Measurements from ENCODE around the gene DISP3.

DISP3 gene

GRCh38 chr1:11444907-11445306 lies 34.0 kb upstream of the DISP3 start:
- Histone ChIP-seq H3K27me3 (ENCODE audit: insufficient read depth, low read length) (peaks cover 22% of the 10 kb centered on the region), H3K4me3 (ENCODE audit: low read length) (no peak overlapping the region), H3K4me1 (ENCODE audit: insufficient read depth, low read length) (no peaks in the 10 kb centered on the region), H2AFZ (ENCODE audit: low read depth, low read length) (no peak overlapping the region), H3K9me3 (ENCODE audit: low read length) (no peaks in the 10 kb centered on the region), H3K36me3 (ENCODE audit: insufficient read depth, low read length) (no peaks in the 10 kb centered on the region)

GRCh38 chr1:11447903-11448302 lies 31.1 kb upstream of the DISP3 start:
- no peak overlapping the region for H2AFZ ChIP-seq (ENCODE audit: low read depth, low read length)
- H3K9me3 ChIP-seq (ENCODE audit: low read length): no peaks in the 10 kb centered on the region
- no peaks in the 10 kb centered on the region for H3K4me1 ChIP-seq (ENCODE audit: insufficient read depth, low read length)
- H3K4me3 ChIP-seq (ENCODE audit: low read length): no peak overlapping the region
- no peaks in the 10 kb centered on the region for H3K36me3 ChIP-seq (ENCODE audit: insufficient read depth, low read length)
- H3K27me3 ChIP-seq (ENCODE audit: insufficient read depth, low read length): peaks cover 17% of the 10 kb centered on the region

- no peaks in the 10 kb centered on the region for H3K4me1 ChIP-seq (ENCODE audit: insufficient read depth, low read length)
- no peak overlapping the region for H2AFZ ChIP-seq (ENCODE audit: low read depth, low read length)
- no peaks in the 10 kb centered on the region for H3K9me3 ChIP-seq (ENCODE audit: low read length)
- no peaks in the 10 kb centered on the region for H3K36me3 ChIP-seq (ENCODE audit: insufficient read depth, low read length)
- H3K27me3 ChIP-seq (ENCODE audit: insufficient read depth, low read length): peaks cover 23% of the 10 kb centered on the region
- H3K4me3 ChIP-seq (ENCODE audit: low read length): no peak overlapping the region
These were observed 30.4 kb upstream of the DISP3 start for GRCh38 chr1:11448373-11449099.

- H3K36me3 ChIP-seq (ENCODE audit: insufficient read depth, low read length): no peaks in the 10 kb centered on the region
- H2AFZ ChIP-seq (ENCODE audit: low read depth, low read length): no peak overlapping the region
- H3K27me3 ChIP-seq (ENCODE audit: insufficient read depth, low read length): peaks cover 27% of the 10 kb centered on the region
- no peaks in the 10 kb centered on the region for H3K9me3 ChIP-seq (ENCODE audit: low read length)
- H3K4me3 ChIP-seq (ENCODE audit: low read length): no peak overlapping the region
- peaks cover 3% of the 10 kb centered on the region for H3K4me1 ChIP-seq (ENCODE audit: insufficient read depth, low read length)
These were observed 29.9 kb upstream of the DISP3 start for GRCh38 chr1:11449100-11449403.

GRCh38 chr1:11450310-11450709 lies 28.6 kb upstream of the DISP3 start:
- H2AFZ ChIP-seq (ENCODE audit: low read depth, low read length): no peak overlapping the region
- no peaks in the 10 kb centered on the region for H3K9me3 ChIP-seq (ENCODE audit: low read length)
- no peaks in the 10 kb centered on the region for H3K36me3 ChIP-seq (ENCODE audit: insufficient read depth, low read length)
- no peak overlapping the region for H3K4me3 ChIP-seq (ENCODE audit: low read length)
- H3K4me1 ChIP-seq (ENCODE audit: insufficient read depth, low read length): peaks cover 3% of the 10 kb centered on the region
- peaks cover 27% of the 10 kb centered on the region for H3K27me3 ChIP-seq (ENCODE audit: insufficient read depth, low read length)

GRCh38 chr1:11453742-11454491 lies 25.0 kb upstream of the DISP3 start:
- Histone ChIP-seq H3K36me3 (ENCODE audit: insufficient read depth, low read length) (no peaks in the 10 kb centered on the region), H3K4me3 (ENCODE audit: low read length) (no peak overlapping the region), H3K27me3 (ENCODE audit: insufficient read depth, low read length) (peaks cover 33% of the 10 kb centered on the region), H3K9me3 (ENCODE audit: low read length) (no peaks in the 10 kb centered on the region), H2AFZ (ENCODE audit: low read depth, low read length) (no peak overlapping the region), H3K4me1 (ENCODE audit: insufficient read depth, low read length) (peaks cover 6% of the 10 kb centered on the region)

- Histone ChIP-seq H3K36me3 (ENCODE audit: insufficient read depth, low read length) (no peaks in the 10 kb centered on the region), H3K4me1 (ENCODE audit: insufficient read depth, low read length) (peaks cover 10% of the 10 kb centered on the region), H3K9me3 (ENCODE audit: low read length) (no peaks in the 10 kb centered on the region), H3K4me3 (ENCODE audit: low read length) (no peak overlapping the region), H3K27me3 (ENCODE audit: insufficient read depth, low read length) (peaks cover 38% of the 10 kb centered on the region), H2AFZ (ENCODE audit: low read depth, low read length) (no peak overlapping the region)
These were observed 22.9 kb upstream of the DISP3 start for GRCh38 chr1:11455967-11456570.

- H3K9me3 ChIP-seq (ENCODE audit: low read length): no peaks in the 10 kb centered on the region
- H2AFZ ChIP-seq (ENCODE audit: low read depth, low read length): no peak overlapping the region
- peaks cover 42% of the 10 kb centered on the region for H3K27me3 ChIP-seq (ENCODE audit: insufficient read depth, low read length)
- no peak overlapping the region for H3K4me3 ChIP-seq (ENCODE audit: low read length)
- peaks cover 10% of the 10 kb centered on the region for H3K4me1 ChIP-seq (ENCODE audit: insufficient read depth, low read length)
- no peaks in the 10 kb centered on the region for H3K36me3 ChIP-seq (ENCODE audit: insufficient read depth, low read length)
These were observed 22.0 kb upstream of the DISP3 start for GRCh38 chr1:11456965-11457364.

- Histone ChIP-seq H3K9me3 (ENCODE audit: low read length) (no peaks in the 10 kb centered on the region), H3K27me3 (ENCODE audit: insufficient read depth, low read length) (peaks cover 32% of the 10 kb centered on the region), H2AFZ (ENCODE audit: low read depth, low read length) (no peak overlapping the region), H3K36me3 (ENCODE audit: insufficient read depth, low read length) (no peaks in the 10 kb centered on the region), H3K4me1 (ENCODE audit: insufficient read depth, low read length) (peaks cover 9% of the 10 kb centered on the region), H3K4me3 (ENCODE audit: low read length) (no peak overlapping the region)
These were observed 20.1 kb upstream of the DISP3 start for GRCh38 chr1:11458811-11459275.

- H3K4me1 ChIP-seq (ENCODE audit: insufficient read depth, low read length): peaks cover 7% of the 10 kb centered on the region
- H3K27me3 ChIP-seq (ENCODE audit: insufficient read depth, low read length): peaks cover 27% of the 10 kb centered on the region
- no peaks in the 10 kb centered on the region for H3K9me3 ChIP-seq (ENCODE audit: low read length)
- no peak overlapping the region for H3K4me3 ChIP-seq (ENCODE audit: low read length)
- no peak overlapping the region for H2AFZ ChIP-seq (ENCODE audit: low read depth, low read length)
- no peaks in the 10 kb centered on the region for H3K36me3 ChIP-seq (ENCODE audit: insufficient read depth, low read length)
These were observed 17.3 kb upstream of the DISP3 start for GRCh38 chr1:11461531-11462137.

- Histone ChIP-seq H3K36me3 (ENCODE audit: insufficient read depth, low read length) (no peaks in the 10 kb centered on the region), H3K4me3 (ENCODE audit: low read length) (no peak overlapping the region), H3K4me1 (ENCODE audit: insufficient read depth, low read length) (peaks cover 7% of the 10 kb centered on the region), H3K27me3 (ENCODE audit: insufficient read depth, low read length) (peaks cover 32% of the 10 kb centered on the region), H3K9me3 (ENCODE audit: low read length) (no peaks in the 10 kb centered on the region), H2AFZ (ENCODE audit: low read depth, low read length) (no peak overlapping the region)
These were observed 16.6 kb upstream of the DISP3 start for GRCh38 chr1:11462224-11462923.

GRCh38 chr1:11463177-11463576 lies 15.8 kb upstream of the DISP3 start:
- no peak overlapping the region for H2AFZ ChIP-seq (ENCODE audit: low read depth, low read length)
- H3K36me3 ChIP-seq (ENCODE audit: insufficient read depth, low read length): no peaks in the 10 kb centered on the region
- H3K27me3 ChIP-seq (ENCODE audit: insufficient read depth, low read length): peaks cover 35% of the 10 kb centered on the region
- no peak overlapping the region for H3K4me3 ChIP-seq (ENCODE audit: low read length)
- H3K9me3 ChIP-seq (ENCODE audit: low read length): no peaks in the 10 kb centered on the region
- H3K4me1 ChIP-seq (ENCODE audit: insufficient read depth, low read length): peaks cover 7% of the 10 kb centered on the region

Data from neuron (in vitro differentiated cells).